Measurements from ENCODE around the gene OR10K1. TPM values are rescaled to one million over a fixed set of nuclear protein-coding genes. Genes with fewer than 3 reads are reported as not detected.

OR10K1 gene
- total RNA-seq, 1 experiment from 2014 or later: not detected

GRCh38 chr1:158493054-158493453 lies 31.4 kb downstream of the OR10K1 start (continued):
- TF ChIP-seq ZNF671 (CRISPR knock-in tag; IDR thresholded peaks at IDR 0.05) (no peak), ZNF138 (CRISPR knock-in tag; conservative IDR thresholded peaks at IDR 0.05) (no peak), NR1H2 (CRISPR knock-in tag; IDR thresholded peaks at IDR 0.05) (no peak), SMAD4 (CRISPR knock-in tag; IDR thresholded peaks at IDR 0.05) (no peak), ATF2 (CRISPR knock-in tag; IDR thresholded peaks at IDR 0.05; ENCODE audit: borderline replicate concordance, low read depth) (no peak), PRDM15 (CRISPR knock-in tag; IDR thresholded peaks at IDR 0.05) (no peak), ZBTB21 (CRISPR knock-in tag; IDR thresholded peaks at IDR 0.05; ENCODE audit: borderline replicate concordance) (no peak), ATF1 (CRISPR knock-in tag; IDR thresholded peaks at IDR 0.05) (no peak), ERG (CRISPR knock-in tag; IDR thresholded peaks at IDR 0.05) (no peak), MAX (CRISPR knock-in tag; IDR thresholded peaks at IDR 0.05) (no peak), MYBL2 (CRISPR knock-in tag; IDR thresholded peaks at IDR 0.05) (no peak), E2F1 (CRISPR knock-in tag; IDR thresholded peaks at IDR 0.05) (no peak)

GRCh38 chr1:158494796-158495195 lies 33.2 kb downstream of the OR10K1 start:
- Mint-ChIP-seq H3K27ac (no peak overlapping the region), H3K36me3 (no peaks in the 10 kb centered on the region), H3K4me1 (0 out of 2 replicates have a peak, but pooled peaks cover 5% of the 10 kb centered on the region), H3K27me3 (ENCODE audit: low read depth) (no peaks in the 10 kb centered on the region), H3K9me3 (no peaks in the 10 kb centered on the region), H3K4me3 (no peak overlapping the region)
- DNase-seq (ENCODE audit: low spot score): no peak
- ATAC-seq: no peak
- ChIA-PET CTCF (interaction anchor here (1.1 kb wide), 2 partner anchors 32 to 291 kb away, joined by 3 read pairs; no protein-coding TSS in a partner anchor), POLR2A (no interaction called here)
- TF ChIP-seq ARID4B (CRISPR knock-in tag; IDR thresholded peaks at IDR 0.05; ENCODE audit: borderline replicate concordance): no peak
- TF ChIP-seq ZNF416 (CRISPR knock-in tag; IDR thresholded peaks at IDR 0.05): no peak
- TF ChIP-seq SMAD3 (CRISPR knock-in tag; IDR thresholded peaks at IDR 0.05; ENCODE audit: borderline replicate concordance): no peak
- TF ChIP-seq PREB (CRISPR knock-in tag; IDR thresholded peaks at IDR 0.05; ENCODE audit: borderline replicate concordance): no peak
- TF ChIP-seq ATF3 (CRISPR knock-in tag; conservative IDR thresholded peaks at IDR 0.05): no peak
- TF ChIP-seq RELA (CRISPR knock-in tag; IDR thresholded peaks at IDR 0.05; ENCODE audit: borderline replicate concordance): no peak
- no peak for TF ChIP-seq ETV6 (CRISPR knock-in tag; IDR thresholded peaks at IDR 0.05)
- no peak for TF ChIP-seq RORB (CRISPR knock-in tag; IDR thresholded peaks at IDR 0.05)
- TF ChIP-seq GABPB1 (CRISPR knock-in tag; IDR thresholded peaks at IDR 0.05): no peak
- no peak for TF ChIP-seq HMGXB4 (CRISPR knock-in tag; IDR thresholded peaks at IDR 0.05)
